ENCODE data around the gene ADAMTSL3.

ADAMTSL3 gene

DNA sequence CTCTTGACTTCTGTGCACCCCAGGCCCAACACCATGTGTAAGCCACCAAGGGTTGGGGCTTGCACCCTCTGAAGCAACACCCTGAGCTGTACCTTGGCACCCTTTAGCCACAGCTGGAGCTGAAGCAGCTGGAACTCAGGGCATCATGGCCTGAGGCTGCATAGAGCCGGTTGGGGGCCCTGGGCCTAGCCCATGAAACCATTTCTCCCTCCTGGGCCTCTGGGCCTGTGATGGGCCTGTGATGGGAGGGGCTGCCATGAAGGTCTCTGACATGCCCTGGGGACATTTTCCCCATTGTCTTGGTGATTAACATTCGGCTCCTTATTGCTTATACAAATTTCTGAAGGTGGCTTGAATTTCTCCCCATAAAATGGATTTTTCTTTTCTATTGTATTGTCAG lies 22.4 kb upstream of the ADAMTSL3 start:
- no peaks in the 10 kb centered on the region for H3K4me1 ChIP-seq (ENCODE audit: control insufficient read depth in 1 of 2, insufficient read depth in 2 of 2, low read length in 2 of 2)
- no peak overlapping the region for H3K4me3 ChIP-seq (ENCODE audit: low read depth in 1 of 2, low read length in 2 of 2)
- no peak overlapping the region for H3K27ac ChIP-seq (ENCODE audit: low read length)
- H3K36me3 ChIP-seq (ENCODE audit: control insufficient read depth in 1 of 2, insufficient read depth in 2 of 2, low read length in 2 of 2), result no peaks in the 10 kb centered on the region
- no peaks in the 10 kb centered on the region for H3K27me3 ChIP-seq (ENCODE audit: low read depth, low read length)
- H3K9me3 ChIP-seq (ENCODE audit: control insufficient read depth in 1 of 2, low read length in 2 of 2), result no peaks in the 10 kb centered on the region

- no peaks in the 10 kb centered on the region for H3K36me3 ChIP-seq (ENCODE audit: control insufficient read depth in 1 of 2, insufficient read depth in 2 of 2, low read length in 2 of 2)
- no peaks in the 10 kb centered on the region for H3K4me1 ChIP-seq (ENCODE audit: control insufficient read depth in 1 of 2, insufficient read depth in 2 of 2, low read length in 2 of 2)
- H3K27ac ChIP-seq (ENCODE audit: low read length), result no peak overlapping the region
- H3K27me3 ChIP-seq (ENCODE audit: low read depth, low read length), result no peaks in the 10 kb centered on the region
- H3K4me3 ChIP-seq (ENCODE audit: low read depth in 1 of 2, low read length in 2 of 2), result no peak overlapping the region
- H3K9me3 ChIP-seq (ENCODE audit: control insufficient read depth in 1 of 2, low read length in 2 of 2), result peaks cover 0 to 10% of the 10 kb centered on the region in 2 donors
Measured at GRCh38 chr15:83643201-83643600, 10.7 kb upstream of the ADAMTSL3 start.

GRCh38 chr15:83644439-83644838 lies 9.5 kb upstream of the ADAMTSL3 start:
- Histone ChIP-seq H3K27me3 (ENCODE audit: low read depth, low read length) (no peaks in the 10 kb centered on the region), H3K9me3 (ENCODE audit: control insufficient read depth in 1 of 2, low read length in 2 of 2) (peaks cover 0 to 8% of the 10 kb centered on the region in 2 donors), H3K27ac (ENCODE audit: low read length) (no peak overlapping the region), H3K4me1 (ENCODE audit: control insufficient read depth in 1 of 2, insufficient read depth in 2 of 2, low read length in 2 of 2) (no peaks in the 10 kb centered on the region), H3K36me3 (ENCODE audit: control insufficient read depth in 1 of 2, insufficient read depth in 2 of 2, low read length in 2 of 2) (no peaks in the 10 kb centered on the region), H3K4me3 (ENCODE audit: low read depth in 1 of 2, low read length in 2 of 2) (no peak overlapping the region)

DNA sequence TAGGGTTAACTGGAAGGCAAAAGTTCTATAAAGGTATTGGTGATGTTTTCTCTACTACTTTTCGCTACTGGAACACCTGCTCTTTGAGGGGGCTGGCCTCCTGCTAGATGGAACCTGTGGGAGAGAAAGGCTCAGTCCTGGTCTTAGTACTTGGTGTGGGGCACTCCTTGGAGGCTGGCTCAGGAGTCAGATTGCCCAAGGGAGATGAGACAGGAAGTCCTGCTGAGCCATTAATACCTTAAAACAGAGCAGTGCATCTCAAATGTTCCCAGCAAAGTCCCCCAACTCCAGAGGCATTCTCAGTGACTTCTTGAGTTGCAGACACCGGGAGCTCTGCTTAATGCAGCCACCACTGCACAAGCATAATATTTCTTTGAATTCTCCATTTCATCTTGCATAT lies 3.1 kb upstream of the ADAMTSL3 start:
- Histone ChIP-seq H3K27me3 (ENCODE audit: low read depth, low read length) (no peaks in the 10 kb centered on the region), H3K27ac (ENCODE audit: low read length) (no peak overlapping the region), H3K9me3 (ENCODE audit: control insufficient read depth in 1 of 2, low read length in 2 of 2) (no peaks in the 10 kb centered on the region)

GRCh38 chr15:83651541-83651940 lies 2.4 kb upstream of the ADAMTSL3 start:
- Histone ChIP-seq H3K27ac (ENCODE audit: low read length) (no peak overlapping the region), H3K4me1 (ENCODE audit: control insufficient read depth in 1 of 2, insufficient read depth in 2 of 2, low read length in 2 of 2) (no peaks in the 10 kb centered on the region), H3K27me3 (ENCODE audit: low read depth, low read length) (no peaks in the 10 kb centered on the region), H3K9me3 (ENCODE audit: control insufficient read depth in 1 of 2, low read length in 2 of 2) (no peaks in the 10 kb centered on the region), H3K36me3 (ENCODE audit: control insufficient read depth in 1 of 2, insufficient read depth in 2 of 2, low read length in 2 of 2) (no peaks in the 10 kb centered on the region), H3K4me3 (ENCODE audit: low read depth in 1 of 2, low read length in 2 of 2) (no peak overlapping the region)

More for the DNA sequence above, 3.1 kb upstream of the ADAMTSL3 start:
- Histone ChIP-seq H3K36me3 (ENCODE audit: control insufficient read depth in 1 of 2, insufficient read depth in 2 of 2, low read length in 2 of 2) (no peaks in the 10 kb centered on the region), H3K4me1 (ENCODE audit: control insufficient read depth in 1 of 2, insufficient read depth in 2 of 2, low read length in 2 of 2) (no peaks in the 10 kb centered on the region), H3K4me3 (ENCODE audit: low read depth in 1 of 2, low read length in 2 of 2) (no peak overlapping the region)

DNA sequence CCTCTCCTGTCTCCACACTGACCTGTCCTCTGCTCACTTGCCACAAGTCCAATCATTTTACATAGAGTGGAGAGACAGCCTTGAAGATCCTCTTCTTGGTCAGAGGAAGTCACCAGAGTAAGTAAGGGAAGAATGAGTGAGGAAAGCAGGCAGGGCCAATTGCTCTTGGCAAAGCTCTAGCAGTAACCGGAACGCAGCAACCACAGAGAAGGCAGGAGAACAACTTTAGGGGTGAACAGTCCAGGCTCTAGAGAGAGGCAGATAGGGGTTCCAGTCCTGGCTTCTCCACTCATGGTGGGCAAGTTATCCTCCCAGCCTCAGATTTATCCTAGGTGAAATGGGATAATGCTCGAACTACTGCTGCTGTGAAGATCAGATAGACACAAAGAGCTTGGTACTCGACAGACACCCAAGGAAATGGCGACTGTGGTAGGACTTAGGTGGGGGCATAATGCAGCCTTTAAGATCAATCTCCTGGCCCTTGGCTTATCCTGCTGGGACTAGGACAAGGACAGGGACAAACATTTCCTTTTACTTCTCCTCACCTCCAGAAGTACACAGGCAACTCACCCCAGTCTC lies 1.2 kb upstream of the ADAMTSL3 start:
- no peaks in the 10 kb centered on the region for H3K36me3 ChIP-seq (ENCODE audit: control insufficient read depth in 1 of 2, insufficient read depth in 2 of 2, low read length in 2 of 2)
- peaks cover 0 to 3% of the 10 kb centered on the region in 2 donors for H3K4me1 ChIP-seq (ENCODE audit: control insufficient read depth in 1 of 2, insufficient read depth in 2 of 2, low read length in 2 of 2)
- H3K27me3 ChIP-seq (ENCODE audit: low read depth, low read length), result no peaks in the 10 kb centered on the region
- no peak overlapping the region for H3K4me3 ChIP-seq (ENCODE audit: low read depth in 1 of 2, low read length in 2 of 2)
- H3K27ac ChIP-seq (ENCODE audit: low read length), result no peak overlapping the region
- no peaks in the 10 kb centered on the region for H3K9me3 ChIP-seq (ENCODE audit: control insufficient read depth in 1 of 2, low read length in 2 of 2)

DNA sequence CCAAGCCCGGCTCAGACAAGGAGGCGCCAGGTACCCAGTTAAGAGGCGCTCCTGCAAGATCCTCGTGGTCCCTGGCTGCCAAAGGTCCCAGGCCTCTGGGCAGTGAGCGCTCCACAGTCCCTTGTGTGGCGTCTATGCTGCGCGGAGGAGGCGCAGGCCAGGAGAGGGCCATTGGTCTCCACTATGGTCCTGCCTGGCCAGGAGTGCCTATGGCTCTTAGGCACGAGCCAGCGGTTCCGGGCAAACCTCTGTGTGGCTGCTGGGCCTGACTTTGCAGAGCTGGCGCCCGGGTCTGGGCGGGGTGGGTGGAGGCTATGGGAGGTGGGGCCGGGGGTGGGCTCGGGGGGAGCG lies 660 bp upstream of the ADAMTSL3 start:
- H3K4me1 ChIP-seq (ENCODE audit: control insufficient read depth in 1 of 2, insufficient read depth in 2 of 2, low read length in 2 of 2), result peaks cover 0 to 3% of the 10 kb centered on the region in 2 donors
- H3K36me3 ChIP-seq (ENCODE audit: control insufficient read depth in 1 of 2, insufficient read depth in 2 of 2, low read length in 2 of 2), result no peaks in the 10 kb centered on the region
- no peaks in the 10 kb centered on the region for H3K27me3 ChIP-seq (ENCODE audit: low read depth, low read length)
- H3K4me3 ChIP-seq (ENCODE audit: low read depth in 1 of 2, low read length in 2 of 2), result no peak overlapping the region
- no peaks in the 10 kb centered on the region for H3K9me3 ChIP-seq (ENCODE audit: control insufficient read depth in 1 of 2, low read length in 2 of 2)
- H3K27ac ChIP-seq (ENCODE audit: low read length), result no peak overlapping the region

GRCh38 chr15:83654379-83655236 lies 685 bp downstream of the ADAMTSL3 start:
- peak overlapping the region; percentile 46 to 63 for H3K4me3 ChIP-seq (ENCODE audit: low read depth in 1 of 2, low read length in 2 of 2)

DNA sequence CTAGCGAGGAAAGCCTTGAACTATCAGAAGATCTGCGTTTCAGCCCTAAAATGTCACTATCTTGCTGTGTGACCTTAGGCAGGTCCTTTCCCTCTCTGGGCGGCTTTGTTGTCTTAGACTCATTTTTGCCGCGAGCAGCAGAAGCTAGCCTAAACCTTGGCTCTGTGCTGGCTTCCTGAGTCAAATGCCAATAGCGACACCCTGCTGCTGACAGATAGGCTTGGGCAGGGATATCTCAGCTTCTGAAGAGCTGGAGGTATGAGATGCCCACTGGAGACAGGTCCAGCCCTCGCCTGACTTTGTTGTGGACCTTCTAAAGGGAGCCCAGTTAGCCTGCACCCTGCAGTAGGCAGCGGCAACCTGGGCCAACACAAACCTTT lies 1.3 kb downstream of the ADAMTSL3 start:
- no peaks in the 10 kb centered on the region for H3K36me3 ChIP-seq (ENCODE audit: control insufficient read depth in 1 of 2, insufficient read depth in 2 of 2, low read length in 2 of 2)
- H3K27ac ChIP-seq (ENCODE audit: low read length), result peak overlapping the region; percentile 45
- peaks cover 0 to 3% of the 10 kb centered on the region in 2 donors for H3K4me1 ChIP-seq (ENCODE audit: control insufficient read depth in 1 of 2, insufficient read depth in 2 of 2, low read length in 2 of 2)
- no peaks in the 10 kb centered on the region for H3K27me3 ChIP-seq (ENCODE audit: low read depth, low read length)
- H3K9me3 ChIP-seq (ENCODE audit: control insufficient read depth in 1 of 2, low read length in 2 of 2), result no peaks in the 10 kb centered on the region
- H3K4me3 ChIP-seq (ENCODE audit: low read depth in 1 of 2, low read length in 2 of 2), result peak overlapping the region; percentile 46 to 63

More at GRCh38 chr15:83654379-83655236, 685 bp downstream of the ADAMTSL3 start:
- no peaks in the 10 kb centered on the region for H3K9me3 ChIP-seq (ENCODE audit: control insufficient read depth in 1 of 2, low read length in 2 of 2)
- H3K27ac ChIP-seq (ENCODE audit: low read length), result peak overlapping the region; percentile 45
- H3K27me3 ChIP-seq (ENCODE audit: low read depth, low read length), result no peaks in the 10 kb centered on the region
- H3K4me1 ChIP-seq (ENCODE audit: control insufficient read depth in 1 of 2, insufficient read depth in 2 of 2, low read length in 2 of 2), result peaks cover 0 to 3% of the 10 kb centered on the region in 2 donors
- no peaks in the 10 kb centered on the region for H3K36me3 ChIP-seq (ENCODE audit: control insufficient read depth in 1 of 2, insufficient read depth in 2 of 2, low read length in 2 of 2)

DNA sequence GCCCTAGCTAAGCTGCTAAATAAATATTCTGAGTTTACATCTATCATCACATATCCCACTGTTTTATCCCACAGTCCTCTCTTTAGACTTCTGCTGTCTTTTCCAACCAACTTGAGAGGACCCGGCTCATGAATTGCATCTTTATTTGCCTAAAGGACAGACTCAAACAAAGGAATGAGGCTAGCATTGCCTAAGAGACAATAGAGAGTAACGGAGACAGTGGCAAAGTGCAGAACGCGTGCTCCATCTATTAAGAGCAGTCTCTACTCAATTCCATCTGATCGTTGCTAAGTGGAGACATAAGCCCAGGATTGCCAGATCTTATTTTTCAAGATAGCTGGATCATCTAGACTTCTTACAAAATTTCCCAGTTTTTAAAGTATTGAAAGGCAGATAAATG lies 2.3 kb downstream of the ADAMTSL3 start:
- H3K27ac ChIP-seq (ENCODE audit: low read length), result no peak overlapping the region
- no peaks in the 10 kb centered on the region for H3K27me3 ChIP-seq (ENCODE audit: low read depth, low read length)
- peak overlapping the region; percentile 46 to 63 for H3K4me3 ChIP-seq (ENCODE audit: low read depth in 1 of 2, low read length in 2 of 2)
- peaks cover 0 to 3% of the 10 kb centered on the region in 2 donors for H3K4me1 ChIP-seq (ENCODE audit: control insufficient read depth in 1 of 2, insufficient read depth in 2 of 2, low read length in 2 of 2)
- H3K9me3 ChIP-seq (ENCODE audit: control insufficient read depth in 1 of 2, low read length in 2 of 2), result no peaks in the 10 kb centered on the region
- H3K36me3 ChIP-seq (ENCODE audit: control insufficient read depth in 1 of 2, insufficient read depth in 2 of 2, low read length in 2 of 2), result no peaks in the 10 kb centered on the region

DNA sequence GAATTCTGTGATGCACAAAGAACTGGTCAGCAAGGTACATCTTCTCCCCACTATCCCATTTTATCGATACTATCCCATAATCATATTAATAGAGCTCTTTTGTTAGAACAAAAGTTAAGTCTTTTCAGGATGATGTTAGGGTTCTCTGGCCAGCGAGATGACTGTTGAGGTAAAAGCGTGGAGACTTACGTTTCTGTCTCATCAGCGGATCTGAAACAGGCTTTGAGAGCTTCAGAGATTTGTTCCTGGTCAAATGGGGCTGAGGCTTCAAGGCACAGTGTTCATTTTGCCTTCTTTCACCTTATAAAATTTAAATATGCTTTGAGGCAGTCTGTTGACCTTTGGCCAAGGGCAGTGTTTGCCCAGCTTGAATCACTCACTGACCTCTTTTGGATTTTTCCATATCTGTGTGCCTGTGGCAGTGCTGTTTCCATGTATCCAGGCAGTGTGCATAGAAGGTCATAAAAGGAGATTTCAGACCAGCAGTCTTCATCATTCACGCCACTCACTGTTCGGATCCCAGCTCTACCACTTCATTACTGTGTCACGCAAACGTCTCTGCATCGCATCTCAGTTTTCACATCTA lies 3.1 kb downstream of the ADAMTSL3 start:
- H3K4me3 ChIP-seq (ENCODE audit: low read depth in 1 of 2, low read length in 2 of 2), result peak overlapping the region; percentile 46 to 63
- H3K27ac ChIP-seq (ENCODE audit: low read length), result no peak overlapping the region
- no peaks in the 10 kb centered on the region for H3K27me3 ChIP-seq (ENCODE audit: low read depth, low read length)
- peaks cover 0 to 3% of the 10 kb centered on the region in 2 donors for H3K4me1 ChIP-seq (ENCODE audit: control insufficient read depth in 1 of 2, insufficient read depth in 2 of 2, low read length in 2 of 2)
- no peaks in the 10 kb centered on the region for H3K36me3 ChIP-seq (ENCODE audit: control insufficient read depth in 1 of 2, insufficient read depth in 2 of 2, low read length in 2 of 2)
- no peaks in the 10 kb centered on the region for H3K9me3 ChIP-seq (ENCODE audit: control insufficient read depth in 1 of 2, low read length in 2 of 2)

Measured in muscle layer of duodenum (tissue), 2 donors.